HuH-7.5 (cell line): Measurements from ENCODE around the gene CROCC.

ENCODE experiments used
- DNase-seq: peaks from one replicate; pipeline ENCODE4 v3.0.0; 2011; ENCODE audit warnings: low spot score

Gene CROCC

DNA sequence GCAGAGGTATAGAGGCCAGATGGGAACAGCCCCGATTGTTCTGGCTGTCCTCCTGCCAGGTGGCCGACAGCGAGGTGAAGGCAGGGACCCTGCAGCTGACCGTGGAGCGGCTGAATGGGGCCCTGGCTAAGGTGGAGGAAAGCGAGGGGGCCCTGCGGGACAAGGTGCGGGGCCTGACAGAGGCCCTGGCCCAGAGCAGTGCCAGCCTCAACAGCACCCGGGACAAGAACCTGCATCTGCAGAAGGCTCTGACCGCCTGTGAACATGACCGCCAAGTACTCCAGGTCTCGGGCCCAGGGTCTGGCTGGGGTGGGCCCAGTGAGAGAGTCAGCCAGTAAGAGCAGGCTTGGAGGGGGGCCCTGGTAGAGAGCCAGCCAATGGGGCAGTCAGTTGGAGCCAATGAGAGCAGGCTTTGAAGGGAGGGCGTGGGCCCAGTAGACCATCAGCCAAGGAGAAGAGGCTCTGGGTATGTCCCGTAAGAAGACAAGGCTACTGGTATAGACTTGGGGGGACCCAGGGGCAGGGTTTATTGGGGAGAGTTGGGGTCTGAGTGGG, 47.4 kb downstream of the CROCC start:
- DNase-seq = no peak

- no peak for DNase-seq
Measured at GRCh38 chr1:16969651-16970050, 47.9 kb downstream of the CROCC start.

- no peak for DNase-seq
Measured at GRCh38 chr1:16970132-16970910, 48.6 kb downstream of the CROCC start.

DNA sequence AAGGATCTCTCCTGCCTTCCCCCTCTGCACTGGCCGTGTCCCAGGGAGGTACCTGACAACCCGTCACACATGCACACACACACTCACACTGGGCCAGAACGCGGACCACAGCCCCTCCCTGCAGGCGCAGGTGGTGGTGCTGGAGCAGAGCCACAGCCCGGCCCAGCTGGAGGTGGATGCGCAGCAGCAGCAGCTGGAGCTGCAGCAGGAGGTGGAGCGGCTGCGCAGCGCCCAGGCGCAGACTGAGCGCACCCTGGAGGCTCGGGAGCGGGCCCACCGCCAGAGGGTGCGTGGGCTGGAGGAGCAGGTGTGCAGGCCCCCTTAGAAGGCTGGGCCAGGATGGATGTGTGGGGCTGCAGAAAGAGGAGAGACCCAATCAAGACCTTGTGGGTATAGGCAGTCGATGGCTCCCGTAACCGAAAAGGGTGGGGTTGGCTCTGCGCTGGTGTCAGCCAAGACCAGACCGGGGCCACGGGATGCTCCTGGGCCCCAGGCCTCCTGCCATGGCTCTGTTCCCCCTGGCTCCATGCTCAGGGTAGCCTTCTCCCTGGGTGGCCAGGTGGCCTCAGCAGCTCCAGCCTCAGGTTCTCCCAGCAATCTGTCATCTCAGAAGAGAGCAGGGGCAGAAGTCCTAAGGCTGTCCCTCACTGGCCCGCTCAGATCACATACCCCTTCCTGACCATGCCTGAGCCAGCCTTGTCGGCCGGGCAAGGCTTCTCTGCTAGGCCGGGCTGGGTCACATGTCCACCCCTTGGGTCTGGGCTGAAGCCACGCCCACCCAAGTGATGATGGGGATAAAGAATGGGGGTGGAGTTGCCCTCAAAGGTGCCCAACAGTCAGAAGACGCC, 49.8 kb downstream of the CROCC start:
- no peak for DNase-seq

- no peak for DNase-seq
Measured at GRCh38 chr1:16972189-16972895, 50.6 kb downstream of the CROCC start.

GRCh38 chr1:16973215-16973614, 51.5 kb downstream of the CROCC start:
- no peak for DNase-seq

DNA sequence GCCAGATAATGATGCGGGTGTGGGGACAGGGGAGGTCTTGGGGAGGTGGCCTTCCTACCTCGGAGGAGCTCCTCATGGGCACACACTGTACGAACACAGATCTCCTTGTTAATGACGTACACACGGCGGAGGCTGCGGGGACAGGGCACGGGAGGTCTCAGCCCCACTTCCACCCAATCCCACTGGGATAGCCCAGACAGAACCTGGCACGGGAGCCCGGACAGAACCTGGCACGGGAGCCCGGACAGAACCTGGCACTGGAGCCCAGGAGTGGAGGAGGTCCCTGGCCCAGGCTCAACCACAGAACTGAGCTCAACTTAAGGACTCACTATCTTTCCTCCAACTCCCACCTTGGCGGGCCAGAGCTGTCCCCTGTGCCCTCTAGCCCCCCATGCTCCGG, 53.5 kb downstream of the CROCC start:
- DNase-seq = no peak

- DNase-seq = no peak
Measured at GRCh38 chr1:16975838-16976237, 54.1 kb downstream of the CROCC start.

DNA sequence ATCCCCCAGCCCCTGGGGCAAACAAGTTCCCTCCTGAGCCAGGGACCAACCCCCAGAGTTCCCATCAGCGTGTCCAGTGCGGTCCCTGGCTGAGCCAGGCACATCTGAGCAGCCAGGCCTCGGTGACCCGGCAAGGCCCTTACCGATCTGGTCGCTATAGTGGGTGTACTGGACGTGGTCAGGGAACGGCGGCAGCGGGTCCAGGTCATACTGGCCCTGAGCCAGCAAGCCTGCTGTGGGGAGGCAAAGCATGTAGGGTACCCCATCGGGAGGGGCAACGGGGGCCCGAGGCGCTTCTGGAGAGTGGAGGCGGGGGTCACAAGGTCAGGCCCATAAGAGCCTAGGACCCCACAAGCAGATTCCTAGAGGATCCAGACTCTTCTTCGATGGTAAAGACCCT, 55.2 kb downstream of the CROCC start:
- DNase-seq = no peak

GRCh38 chr1:16977377-16977776, 55.6 kb downstream of the CROCC start:
- no peak for DNase-seq

DNA sequence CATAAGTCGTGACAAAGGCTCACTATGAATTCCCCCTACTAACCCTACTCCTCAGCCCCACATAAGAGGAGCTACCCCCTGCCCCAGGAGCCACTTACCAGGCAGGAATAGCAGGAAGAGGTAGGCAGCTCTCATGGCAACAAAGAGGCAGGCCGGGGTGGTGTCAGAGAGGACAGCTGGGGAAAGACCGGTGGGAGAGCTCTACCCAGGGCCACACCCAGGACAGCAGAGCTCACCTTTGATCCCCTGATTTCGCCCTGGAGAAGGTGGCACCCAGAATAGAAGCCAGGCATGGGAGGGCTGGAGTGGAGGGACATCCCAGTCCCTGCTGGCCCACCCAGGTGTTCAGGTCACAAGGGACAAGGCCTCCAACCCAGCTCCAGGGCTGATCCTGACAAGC, 56.4 kb downstream of the CROCC start:
- no peak for DNase-seq

- no peak for DNase-seq
Measured at GRCh38 chr1:16978567-16979474, 57.1 kb downstream of the CROCC start.

DNA sequence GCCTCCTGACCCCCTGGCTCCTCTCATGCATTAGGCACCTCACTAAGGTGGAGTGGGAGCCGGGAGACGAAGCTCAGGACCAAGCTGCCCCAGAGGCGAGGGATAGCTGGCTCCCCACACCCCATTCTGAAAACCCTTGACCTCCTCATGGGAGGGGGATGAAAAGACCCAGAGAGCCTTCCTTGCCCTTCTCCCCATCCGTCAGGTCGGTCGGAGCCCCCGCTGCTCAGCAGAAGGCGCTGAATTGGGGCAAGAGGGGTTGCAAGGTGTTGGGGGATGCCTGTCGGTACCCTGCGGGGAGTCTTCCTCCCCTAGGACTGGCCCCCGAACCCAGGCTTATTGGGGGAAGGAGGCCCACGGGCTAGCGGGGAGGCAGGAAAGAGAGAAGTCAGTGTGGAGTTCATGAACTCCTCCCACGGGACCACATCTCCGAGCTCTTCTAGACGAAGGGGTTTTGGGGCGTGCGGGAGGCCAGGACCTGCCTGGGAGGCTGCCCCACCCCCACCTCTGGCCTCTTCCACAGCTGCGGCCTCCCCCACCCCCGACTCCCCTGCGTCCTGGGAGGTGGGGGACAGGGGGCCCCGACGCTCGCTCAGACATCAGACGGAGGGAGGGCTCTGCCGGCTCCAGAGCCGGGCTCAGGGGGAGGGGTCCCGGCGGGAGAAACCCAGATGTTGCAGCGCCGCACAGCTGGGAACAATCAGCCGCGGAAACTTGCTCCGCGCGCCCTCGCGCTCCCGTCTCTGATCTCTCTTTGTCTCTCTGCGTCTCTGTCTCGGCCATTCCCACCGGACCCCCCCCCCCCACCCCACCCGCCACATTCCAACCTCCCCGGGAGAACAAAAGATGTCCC, 58.0 kb downstream of the CROCC start:
- peak; percentile 62 for DNase-seq

DNA sequence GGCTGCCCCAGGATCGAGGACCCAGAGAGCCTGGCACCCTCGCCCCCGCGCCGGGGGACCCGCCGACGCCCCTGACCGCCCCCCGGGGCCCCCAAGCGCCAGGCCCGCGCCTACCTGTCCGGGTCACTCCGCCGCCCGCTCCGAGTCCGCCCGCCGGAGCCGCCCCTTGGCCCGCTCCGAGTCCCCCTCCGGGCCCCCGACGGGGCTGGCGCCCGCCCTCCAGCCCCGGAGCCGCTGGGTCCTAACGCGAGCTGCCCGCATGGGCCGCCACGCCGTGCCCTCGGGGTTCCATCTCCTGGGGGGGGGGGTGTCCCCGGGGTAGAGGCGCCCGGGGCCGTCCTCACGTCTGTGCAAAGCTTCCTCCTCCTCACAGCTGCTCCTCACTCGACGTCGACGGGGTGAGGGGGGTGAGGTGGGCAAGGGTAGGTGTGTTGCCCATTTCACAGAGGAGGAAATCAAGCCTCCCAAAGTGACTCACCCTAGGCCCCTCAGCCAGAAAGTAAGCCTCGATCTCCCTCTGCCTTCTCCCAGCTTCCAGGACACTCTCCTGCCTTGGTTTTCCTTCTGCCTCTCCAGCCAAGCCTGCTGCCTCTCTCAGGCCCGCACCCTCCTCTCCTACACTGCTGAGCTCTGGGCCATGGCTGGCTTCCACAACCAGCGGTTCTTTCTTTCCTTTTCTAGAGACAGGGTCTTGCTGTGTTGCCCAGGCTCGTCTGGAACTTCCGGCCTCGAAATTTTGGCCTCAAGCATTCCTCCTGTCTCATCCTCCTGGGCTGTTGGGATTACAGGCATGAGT, 58.9 kb downstream of the CROCC start, which contains the start of gene MFAP2:
MFAP2 (minus strand) TSS at position 148 of the 796 bp plus-strand sequence. CDS start 2,347 bp downstream, outside the sequence.
- peak; percentile 84 for DNase-seq

DNA sequence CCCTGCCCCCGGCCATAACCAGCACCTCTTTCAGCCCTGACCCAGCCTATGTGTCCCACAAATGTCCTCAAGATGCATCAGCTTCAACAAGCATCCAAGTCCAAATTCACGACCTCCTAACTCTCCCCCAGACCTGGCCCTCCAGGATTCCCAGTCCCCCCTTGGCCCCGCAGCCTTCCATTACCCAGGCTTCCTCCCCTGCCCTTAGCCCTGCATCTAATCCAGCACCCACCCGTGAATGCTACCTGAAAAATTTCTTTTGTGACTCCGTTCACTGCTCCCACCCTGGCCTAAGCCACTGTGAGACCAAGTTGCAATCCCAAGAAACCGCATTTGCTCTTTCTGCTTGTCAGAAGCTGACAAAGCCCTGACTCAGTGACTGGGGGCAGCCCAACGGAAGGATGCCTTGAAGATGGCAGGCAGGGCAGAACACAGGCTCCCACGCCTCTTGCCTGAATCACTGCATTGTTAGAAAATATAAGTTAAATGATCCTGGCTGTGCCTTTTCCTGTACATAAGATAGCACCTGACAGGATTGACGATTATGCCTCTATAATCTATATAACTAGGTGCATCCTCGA, 59.6 kb downstream of the CROCC start:
- no peak for DNase-seq

DNA sequence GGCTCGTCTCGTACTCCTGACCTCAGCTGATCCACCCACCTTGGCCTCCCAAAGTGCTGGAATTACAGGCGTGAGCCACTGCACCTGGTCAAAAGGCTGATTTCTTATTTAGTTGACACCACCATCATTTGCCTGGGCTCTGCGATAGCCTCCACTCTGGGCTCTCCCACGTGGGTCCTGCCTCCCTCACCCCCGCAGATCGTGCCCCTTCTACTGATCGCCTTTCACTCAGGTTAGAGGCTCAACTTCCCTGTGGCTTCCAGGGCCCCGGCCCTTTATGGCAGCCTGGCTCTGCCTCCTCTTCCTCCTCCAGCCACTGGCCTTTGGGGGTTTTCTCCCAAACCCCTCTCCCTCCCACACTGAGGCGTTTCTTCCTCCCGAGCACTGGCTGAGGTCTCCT, 61.2 kb downstream of the CROCC start:
- no peak for DNase-seq

GRCh38 chr1:16983649-16984048, 61.9 kb downstream of the CROCC start:
- DNase-seq = no peak

- no peak for DNase-seq
Measured at GRCh38 chr1:16984717-16985116, 63.0 kb downstream of the CROCC start.

GRCh38 chr1:16986113-16986512, 64.4 kb downstream of the CROCC start:
- DNase-seq = no peak
